ENCODE measurements around the gene TXNRD1.

GRCh38 chr12:104212516-104212915 lies 3.1 kb upstream of the TXNRD1 start:
- TF ChIP-seq PATZ1 (CRISPR knock-in tag; IDR thresholded peaks at IDR 0.05; ENCODE audit: borderline replicate concordance) (no peak), ZC3H10 (CRISPR knock-in tag; IDR thresholded peaks at IDR 0.05) (no peak), ZFP3 (CRISPR knock-in tag; IDR thresholded peaks at IDR 0.05) (no peak), ZFP30 (CRISPR knock-in tag; IDR thresholded peaks at IDR 0.05) (no peak), GLIS3 (CRISPR knock-in tag; IDR thresholded peaks at IDR 0.05) (no peak), CSRNP3 (CRISPR knock-in tag; IDR thresholded peaks at IDR 0.05) (no peak)

All from SK-N-SH treated with all-trans-retinoic acid at 6 μM for 48 hours (cell line).